IMR-90 (cell line): ENCODE results near the gene TEAD2. TPM values are rescaled to one million over a fixed set of nuclear protein-coding genes. Genes with fewer than 3 reads are reported as not detected.

ENCODE experiments used
- ATAC-seq: fragments of 200-7000 bp; cut with Tn5 transposase; 2 replicates; pipeline ENCODE4 v1.9.1; 2020; ENCODE audit warnings: low read depth, mild to moderate bottlenecking, moderate library complexity
- BruUV-seq: library from RNA; stranded (reverse); fragments of 400-500 nt; replicated peaks from 2 replicates; lab custom pipeline; 2021; lab: Mats Ljungman, UMichigan
- CTCF ChIA-PET: fragments of 300-600 bp; formaldehyde crosslinking; extraction: SDS; loops from one replicate; lab custom pipeline; 2021; ENCODE audit warnings: antibody characterized with exemption; lab: Yijun Ruan, JAX
- POLR2A ChIA-PET: fragments of 300-600 bp; sonication (Branson Sonifier 250); formaldehyde crosslinking; loops from one replicate; lab custom pipeline; 2022; ENCODE audit warnings: antibody characterized with exemption; ENCODE audit not compliant: unreplicated experiment; lab: Charles Lee
- DNase-seq: peaks from one replicate; pipeline ENCODE4 v3.0.0; 2013
- H2AFZ ChIP-seq: replicated peaks from 2 replicates; pipeline ENCODE3; 2013; ENCODE audit warnings: low read length, mild to moderate bottlenecking; ENCODE audit not compliant: poor library complexity
- H2AK5ac ChIP-seq: 2 replicates; pipeline ENCODE4 v1.6.1; 2013; ENCODE audit warnings: low read depth, low read length, inconsistent platforms
- H2AK9ac ChIP-seq: replicated peaks from 2 replicates; pipeline ENCODE3; 2013; ENCODE audit warnings: mild to moderate bottlenecking, low read depth, low read length, moderate library complexity; ENCODE audit not compliant: poor library complexity
- H2BK120ac ChIP-seq: 2 replicates; pipeline ENCODE4 v1.6.1; 2013; ENCODE audit warnings: low read depth, low read length, inconsistent platforms
- H2BK15ac ChIP-seq: 3 replicates; pipeline ENCODE4 v1.6.1; 2013; ENCODE audit warnings: low read depth, low read length, inconsistent platforms
- H2BK20ac ChIP-seq: 2 replicates; pipeline ENCODE4 v1.6.1; 2013; ENCODE audit warnings: low read depth, mild to moderate bottlenecking, inconsistent platforms, low read length, moderate library complexity
- H2BK5ac ChIP-seq: 2 replicates; pipeline ENCODE4 v1.6.1; 2013; ENCODE audit warnings: mild to moderate bottlenecking, low read depth, low read length, inconsistent platforms; ENCODE audit not compliant: poor library complexity, severe bottlenecking
- H3K14ac ChIP-seq: replicated peaks from 2 replicates; pipeline ENCODE4 v1.6.1; 2013; ENCODE audit warnings: low read depth, low read length, inconsistent platforms
- H3K18ac ChIP-seq: 2 replicates; pipeline ENCODE4 v1.6.1; 2013; ENCODE audit warnings: low read depth, low read length, control low read depth
- H3K23ac ChIP-seq: 2 replicates; pipeline ENCODE4 v1.6.1; 2013; ENCODE audit warnings: low read depth, low read length, inconsistent platforms
- H3K27ac ChIP-seq: 2 replicates; pipeline ENCODE4 v1.5.1; 2013; ENCODE audit warnings: mild to moderate bottlenecking, control low read depth, low read length; ENCODE audit not compliant: insufficient read depth
- H3K27me3 ChIP-seq: 2 replicates; pipeline ENCODE4 v1.6.1; 2013; ENCODE audit warnings: low read length; ENCODE audit not compliant: control insufficient read depth, insufficient read depth
- H3K36me3 ChIP-seq: 2 replicates; pipeline ENCODE4 v1.6.1; 2013; ENCODE audit warnings: low read length, mixed read lengths; ENCODE audit not compliant: control insufficient read depth, insufficient read depth
- H3K4ac ChIP-seq: 2 replicates; pipeline ENCODE4 v1.6.1; 2013; ENCODE audit warnings: low read depth, low read length, inconsistent platforms
- H3K4me1 ChIP-seq: 2 replicates; pipeline ENCODE4 v1.6.1; 2013; ENCODE audit warnings: low read length, mixed read lengths; ENCODE audit not compliant: control insufficient read depth, insufficient read depth
- H3K4me2 ChIP-seq: 2 replicates; pipeline ENCODE4 v1.6.1; 2013; ENCODE audit warnings: low read depth, mild to moderate bottlenecking, control low read depth, low read length, moderate library complexity
- H3K4me3 ChIP-seq: 2 replicates; pipeline ENCODE4 v1.5.1; 2013; ENCODE audit warnings: low read depth, mild to moderate bottlenecking, control low read depth, low read length, moderate library complexity; ENCODE audit not compliant: insufficient read depth
- H3K56ac ChIP-seq: 2 replicates; pipeline ENCODE4 v1.6.1; 2013; ENCODE audit warnings: low read length, inconsistent platforms; ENCODE audit not compliant: insufficient read depth; ENCODE audit errors: extremely low read depth
- H3K79me1 ChIP-seq, 2 experiments: 2 replicates each; pipeline ENCODE4 v1.6.1; 2013; ENCODE audit warnings: low read length in 2 of 2, inconsistent platforms in 1 of 2, low read depth in 1 of 2
- H3K9ac ChIP-seq: 2 replicates; pipeline ENCODE4 v1.6.1; 2013; ENCODE audit warnings: low read depth, low read length, control low read depth
- H3K9me1 ChIP-seq: 2 replicates; pipeline ENCODE4 v1.6.1; 2013; ENCODE audit warnings: low read length, inconsistent platforms; ENCODE audit not compliant: insufficient read depth
- H3K9me3 ChIP-seq: 2 replicates; pipeline ENCODE4 v1.6.1; 2013; ENCODE audit warnings: low read length; ENCODE audit not compliant: control insufficient read depth, insufficient read depth
- H4K20me1 ChIP-seq: 2 replicates; pipeline ENCODE4 v1.6.1; 2013; ENCODE audit warnings: low read length, inconsistent platforms; ENCODE audit not compliant: insufficient read depth
- H4K5ac ChIP-seq: 2 replicates; pipeline ENCODE4 v1.6.1; 2013; ENCODE audit warnings: mild to moderate bottlenecking, low read depth, low read length, control low read depth
- H4K8ac ChIP-seq, 2 experiments: 2 replicates each; pipeline ENCODE4 v1.6.1; 2013; ENCODE audit warnings: low read depth in 2 of 2, low read length in 2 of 2, control low read depth in 1 of 2, inconsistent platforms in 1 of 2
- H4K91ac ChIP-seq: 2 replicates; pipeline ENCODE4 v1.6.1; 2013; ENCODE audit warnings: low read depth, low read length, inconsistent platforms; ENCODE audit not compliant: insufficient read depth
- BHLHE40 ChIP-seq: fragments of 150-350 bp; IDR thresholded peaks from 2 replicates; pipeline ENCODE4 v1.6.1; 2016; ENCODE audit warnings: mild to moderate bottlenecking, low read depth, low read length
- MAFK ChIP-seq: IDR thresholded peaks from 2 replicates; pipeline ENCODE4 v1.6.1; 2012; ENCODE audit warnings: low read depth, low read length, improper control_type of control experiment
- RFX5 ChIP-seq: IDR thresholded peaks from 2 replicates; pipeline ENCODE4 v1.8.0; 2012; ENCODE audit warnings: low read depth, mild to moderate bottlenecking, low read length, moderate library complexity
- WGBS, 2 experiments: methylation state at CpG; one replicate each; pipeline versions ENCODE4 v1.1.5 to v1.1.7; 2013; ENCODE audit warnings: missing lambda C conversion rate in 2 of 2; ENCODE audit not compliant: insufficient read length in 1 of 2; ENCODE audit errors: extremely low coverage in 2 of 2; 5-methylcytosine and 5-hydroxymethylcytosine counted together
- dilution Hi-C: fragments of 300-500 bp; cut with HindIII; formaldehyde crosslinking; loops from one replicate; pipeline ENCODE4 v1.14.3; 2018; ENCODE audit warnings: low sequenced_read_pairs; ENCODE audit not compliant: unreplicated experiment
- in situ Hi-C: fragments of 300-500 bp; cut with MboI; formaldehyde crosslinking; loops from 3 replicates; pipeline ENCODE4 v1.14.3; 2019; ENCODE audit warnings: low sequenced_read_pairs, inconsistent platforms, mixed read lengths
- intact Hi-C: fragments of 100-400 bp; cut with micrococcal nuclease; formaldehyde crosslinking; loops from 2 replicates; pipeline ENCODE4 v1.10.0; 2022
- polyA plus RNA-seq, 3 experiments: library from polyadenylated mRNA; depleted of rRNA; stranded (reverse); fragments of >200 nt; gene quantifications; 2 replicates each; pipeline ENCODE4 v1.2.3, GENCODE V29; 2012; ENCODE audit warnings: low replicate concordance in 1 of 3
- total RNA-seq: library from RNA; depleted of rRNA; stranded (reverse); fragments of >200 nt; gene quantifications from 2 replicates; pipeline ENCODE4 v1.2.3, GENCODE V29; 2012

TEAD2 gene
- total and polyA plus RNA-seq, 2 of the 4 experiments (the other 2 are of a cell fraction): 30.8 to 33.6 TPM

DNA sequence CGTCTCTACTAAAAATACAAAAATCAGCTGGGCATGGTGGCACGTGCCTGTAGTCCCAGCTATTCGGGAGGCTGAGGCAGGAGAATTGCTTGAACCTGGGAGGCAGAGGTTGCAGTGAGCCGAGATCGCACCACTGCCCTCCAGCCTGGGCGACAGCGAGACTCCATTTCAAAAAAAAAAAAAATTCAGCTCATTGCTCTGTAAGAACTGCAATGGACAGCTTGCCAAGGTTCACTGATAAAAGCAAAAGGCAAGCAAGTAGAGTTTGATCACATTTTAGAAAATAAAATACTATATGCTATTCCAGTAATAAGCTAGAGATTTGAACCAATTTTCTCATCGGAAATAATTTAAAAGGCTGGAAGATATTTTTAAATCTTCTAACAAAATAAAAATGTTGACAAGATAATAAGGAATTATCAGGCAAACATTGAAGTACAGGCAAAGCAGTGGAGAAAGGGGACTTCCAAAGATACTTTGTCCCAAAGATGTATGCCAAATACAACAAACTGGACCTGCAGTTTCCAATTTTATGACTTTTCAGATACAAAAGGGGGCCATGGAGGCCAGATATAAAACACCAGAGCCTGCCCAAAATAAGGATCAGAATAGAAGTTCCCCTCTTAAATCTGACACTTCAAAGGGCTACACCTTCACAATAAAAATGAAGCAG, 66.9 kb downstream of the TEAD2 start:
- Histone ChIP-seq H2AK9ac (no peak overlapping the region), H3K56ac (no peak overlapping the region), H2BK120ac (no peak overlapping the region), H3K27me3 (no peaks in the 10 kb centered on the region), H3K4me1 (no peaks in the 10 kb centered on the region), H4K5ac (no peak overlapping the region), H2BK20ac (no peak overlapping the region), H3K14ac (no peak overlapping the region), H3K79me1 (no peaks in the 10 kb centered on the region), H3K4me3 (no peak overlapping the region), H2BK5ac (no peak overlapping the region), H4K91ac (no peak overlapping the region), H3K9ac (no peak overlapping the region), H4K20me1 (no peaks in the 10 kb centered on the region), H3K36me3 (no peaks in the 10 kb centered on the region; the same call in 1 of the 2 replicates), H3K18ac (no peak overlapping the region), H3K9me1 (no peaks in the 10 kb centered on the region), H4K8ac (no peak overlapping the region), H2AFZ (no peak overlapping the region), H2BK15ac (no peak overlapping the region), H3K9me3 (no peaks in the 10 kb centered on the region), H2AK5ac (no peak overlapping the region), H3K4ac (no peak overlapping the region), H3K4me2 (no peak overlapping the region), H3K27ac (no peak overlapping the region), H3K23ac (no peak overlapping the region)
- in situ Hi-C loops: no loop called here
- POLR2A ChIA-PET: no interaction called here
- intact Hi-C loops: no loop called here
- TF ChIP-seq BHLHE40: no peak
- TF ChIP-seq RFX5: no peak
- no peak for TF ChIP-seq MAFK
- dilution Hi-C loops: no loop called here
- ATAC-seq: no peak
- DNase-seq: no peak
- WGBS, 2 experiments: no CpG with 5 or more reads among the region's 8 CpGs
- CTCF ChIA-PET: no interaction called here
- no TSS peak for BruUV-seq
